Measurements from ENCODE around the gene TBC1D5.
"Not testable (repeated sequence)": the region's sequence is repeated elsewhere in the genome, so short reads cannot be mapped to it uniquely, and the experiment has no call there.

Gene TBC1D5

GRCh38 chr3:17407576-17407975 is 334.9 kb downstream of the TBC1D5 start:
- DNase-seq (ENCODE audit: low read depth): no peak

GRCh38 chr3:17404548-17404947 is 337.9 kb downstream of the TBC1D5 start:
- no peak for DNase-seq (ENCODE audit: low read depth)

- DNase-seq (ENCODE audit: low read depth): no peak
Measured at GRCh38 chr3:17402442-17402841, 340.0 kb downstream of the TBC1D5 start.

- no peak for DNase-seq (ENCODE audit: low read depth)
Measured at GRCh38 chr3:17401912-17402311, 340.5 kb downstream of the TBC1D5 start.

DNA sequence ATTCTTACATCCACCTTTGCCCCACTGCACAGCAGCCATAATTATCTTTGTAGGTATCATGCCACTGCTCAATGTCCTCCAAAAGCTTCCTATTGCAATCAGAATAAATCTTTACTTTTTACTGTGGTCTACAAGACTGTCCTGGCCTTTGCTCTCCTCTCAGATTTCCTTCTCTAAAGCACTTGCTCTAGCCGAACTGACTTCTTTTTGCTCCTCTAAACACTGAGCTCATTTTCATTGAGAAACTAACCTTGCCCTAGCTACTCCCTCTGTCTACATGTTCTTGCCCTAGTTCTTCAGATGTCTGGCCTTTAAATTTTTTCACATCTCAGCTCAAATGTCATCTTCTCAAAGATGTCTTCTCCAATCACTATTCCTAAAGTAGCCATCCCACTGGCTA is 342.8 kb downstream of the TBC1D5 start:
- no peak for DNase-seq (ENCODE audit: low read depth)

DNA sequence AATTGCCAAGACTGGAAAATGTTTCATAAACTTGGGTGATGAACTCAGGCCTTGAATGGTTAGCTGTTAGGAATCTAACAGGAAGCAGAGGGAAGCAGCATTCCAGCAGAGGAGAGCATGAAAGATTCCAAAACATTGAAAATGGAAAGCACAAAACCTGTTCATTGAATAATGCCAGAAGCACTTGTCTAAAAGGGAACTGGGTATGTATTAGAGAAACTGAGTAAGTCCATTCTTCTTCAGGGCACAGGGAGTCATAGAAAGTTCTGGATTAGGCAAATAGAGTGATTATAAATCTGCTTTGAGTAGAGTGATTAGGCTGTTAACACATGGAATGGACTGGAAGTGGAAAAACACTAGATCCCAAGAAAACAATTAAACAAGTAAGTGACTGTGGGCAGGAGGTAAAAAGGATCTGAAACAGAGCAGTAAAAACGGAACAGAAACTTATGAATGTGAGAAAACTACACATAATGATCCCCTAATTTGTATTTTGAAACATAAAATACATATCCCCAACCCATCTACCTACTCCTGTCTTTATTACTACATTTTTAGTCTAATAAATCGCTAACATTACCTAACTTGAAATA is 343.4 kb downstream of the TBC1D5 start:
- no peak for DNase-seq (ENCODE audit: low read depth)

DNA sequence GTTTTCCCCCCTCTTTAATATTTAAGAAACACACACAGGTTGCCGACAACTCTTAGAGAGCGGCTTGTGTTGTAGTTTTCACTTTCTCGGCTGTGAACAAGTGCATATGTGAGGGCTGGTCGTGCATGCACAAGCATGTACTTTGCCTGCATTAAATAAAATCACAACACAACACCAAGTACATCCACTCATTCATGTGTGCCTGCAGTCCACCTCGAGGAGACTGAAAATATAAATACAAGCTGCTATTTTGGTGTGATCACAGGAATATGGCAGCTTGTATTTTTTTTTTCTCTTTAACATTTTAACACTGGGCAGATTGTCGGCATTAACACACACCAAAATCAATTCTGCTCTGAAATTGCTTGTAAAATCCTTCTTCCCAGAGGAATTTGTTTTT is 346.4 kb downstream of the TBC1D5 start:
- no peak for DNase-seq (ENCODE audit: low read depth)

GRCh38 chr3:17394541-17395155 is 347.8 kb downstream of the TBC1D5 start:
- DNase-seq (ENCODE audit: low read depth): no peak

DNA sequence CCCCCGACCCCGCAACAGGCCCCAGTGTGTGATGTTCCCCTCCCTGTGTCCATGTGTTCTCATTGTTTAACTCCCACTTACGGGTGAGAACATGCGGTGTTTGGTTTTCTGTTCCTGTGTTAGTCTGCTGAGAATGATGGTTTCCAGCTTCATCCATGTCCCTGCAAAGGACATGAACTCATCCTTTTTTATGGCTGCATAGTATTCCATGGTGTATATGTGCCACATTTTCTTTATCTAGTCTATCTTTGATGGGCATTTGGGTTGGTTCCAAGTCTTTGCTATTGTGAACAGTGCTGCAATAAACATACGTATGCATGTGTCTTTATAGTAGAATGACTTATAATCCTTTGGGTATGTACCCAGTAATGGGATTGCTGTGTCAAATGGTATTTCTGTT is 349.9 kb downstream of the TBC1D5 start:
- not testable (repeated sequence) for DNase-seq (ENCODE audit: low read depth)

- DNase-seq (ENCODE audit: low read depth): no peak
Measured at GRCh38 chr3:17390785-17391184, 351.6 kb downstream of the TBC1D5 start.

GRCh38 chr3:17387108-17387507 is 355.3 kb downstream of the TBC1D5 start:
- DNase-seq (ENCODE audit: low read depth): no peak

DNA sequence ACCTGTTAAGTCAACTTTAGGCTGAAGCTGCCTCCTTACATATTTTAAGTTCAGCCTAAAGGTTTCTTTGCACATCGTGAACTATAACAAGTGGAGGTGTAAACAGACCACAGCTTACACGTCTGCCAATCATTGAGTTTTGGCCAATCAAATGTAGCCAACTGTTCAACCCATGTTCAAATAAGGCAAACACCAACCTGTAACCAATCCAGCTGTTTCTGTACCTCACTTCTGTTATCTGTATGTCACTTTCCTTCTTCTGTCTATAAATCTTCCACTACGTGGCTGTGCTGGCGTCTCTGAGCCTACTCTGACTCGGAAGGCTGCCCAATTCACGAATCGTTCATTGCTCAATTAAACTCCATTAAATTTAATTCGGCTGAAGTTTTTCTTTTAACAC is 356.0 kb downstream of the TBC1D5 start:
- DNase-seq (ENCODE audit: low read depth): no peak

- DNase-seq (ENCODE audit: low read depth): no peak
Measured at GRCh38 chr3:17384567-17385296, 357.7 kb downstream of the TBC1D5 start.

GRCh38 chr3:17373304-17373703 is 369.1 kb downstream of the TBC1D5 start:
- DNase-seq (ENCODE audit: low read depth): no peak

DNA sequence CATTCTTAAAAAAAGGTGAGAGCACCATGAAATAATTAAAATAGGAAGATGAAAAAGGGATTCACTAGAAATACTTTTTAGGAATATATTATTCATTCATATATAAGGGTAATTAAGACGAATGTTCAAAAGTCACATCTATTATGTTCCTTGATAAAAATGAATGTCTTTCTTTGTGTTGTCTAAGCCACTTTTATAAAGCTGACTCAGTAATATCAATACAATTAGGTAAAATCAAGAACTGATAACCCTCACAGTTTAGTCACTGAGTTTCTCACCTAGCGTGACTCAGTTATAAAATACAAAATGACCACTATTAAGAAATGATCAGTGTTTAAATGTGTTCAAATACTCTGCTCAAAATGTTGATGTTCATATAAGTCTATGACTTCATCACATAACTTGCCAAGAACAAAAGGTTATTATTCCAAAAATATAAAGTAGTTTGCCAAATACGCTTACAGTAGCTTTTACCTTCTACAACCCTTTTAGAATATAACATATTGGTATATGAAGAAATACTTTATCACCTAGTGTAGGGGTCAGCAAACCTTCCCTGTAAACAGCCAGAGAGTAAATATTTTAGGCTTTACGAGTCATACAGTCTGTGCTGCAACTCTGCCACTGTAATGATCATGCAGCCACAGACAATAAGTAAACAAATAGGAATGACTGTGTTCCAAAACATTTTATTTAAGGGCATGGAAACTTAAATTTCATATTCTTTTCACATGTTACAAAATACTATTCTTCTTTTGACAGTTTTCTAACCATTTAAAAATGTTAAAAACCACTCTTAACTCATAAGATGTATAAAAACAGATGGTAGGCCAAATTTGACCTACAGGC is 369.8 kb downstream of the TBC1D5 start:
- DNase-seq (ENCODE audit: low read depth): no peak

DNA sequence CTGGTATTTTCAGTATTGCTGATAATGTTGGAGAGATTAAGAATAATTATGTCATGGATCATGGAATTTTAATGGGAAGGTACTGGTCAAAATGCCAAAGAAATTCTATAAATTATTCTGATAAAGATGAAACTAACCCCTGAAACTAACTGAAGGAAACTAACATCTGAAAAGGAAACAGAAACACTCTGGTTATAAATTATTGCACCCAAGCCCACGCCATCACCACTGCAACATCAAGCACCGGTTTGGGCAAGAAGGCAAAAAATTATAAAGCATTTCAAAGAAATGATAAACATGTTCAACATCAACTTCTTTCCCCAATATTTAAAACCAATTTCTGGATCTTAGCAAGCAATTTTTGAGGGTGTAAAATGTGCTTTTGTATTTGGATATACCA is 372.5 kb downstream of the TBC1D5 start:
- no peak for DNase-seq (ENCODE audit: low read depth)

- DNase-seq (ENCODE audit: low read depth): no peak
Measured at GRCh38 chr3:17367171-17367570, 375.3 kb downstream of the TBC1D5 start.

GRCh38 chr3:17360991-17361390 is 381.4 kb downstream of the TBC1D5 start:
- no peak for DNase-seq (ENCODE audit: low read depth)

DNA sequence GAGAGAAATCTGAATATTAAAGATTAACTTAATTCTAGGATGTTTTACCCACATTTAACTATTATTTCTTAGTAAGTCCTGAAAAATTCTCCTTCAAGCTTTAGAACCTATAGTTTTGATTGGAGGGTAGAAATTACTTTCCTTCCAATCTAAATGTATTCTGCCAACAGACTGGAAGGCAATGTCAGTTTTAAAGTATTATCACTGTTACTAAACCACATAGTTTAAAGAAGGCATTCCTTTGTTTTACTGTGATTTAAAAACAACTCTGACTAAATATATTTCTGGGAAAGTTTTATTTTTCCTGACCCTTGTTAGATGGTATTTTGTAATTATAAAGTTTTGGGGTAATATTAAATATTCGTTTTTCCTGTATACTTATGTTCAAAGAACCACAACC is 382.5 kb downstream of the TBC1D5 start:
- no peak for DNase-seq (ENCODE audit: low read depth)

DNA sequence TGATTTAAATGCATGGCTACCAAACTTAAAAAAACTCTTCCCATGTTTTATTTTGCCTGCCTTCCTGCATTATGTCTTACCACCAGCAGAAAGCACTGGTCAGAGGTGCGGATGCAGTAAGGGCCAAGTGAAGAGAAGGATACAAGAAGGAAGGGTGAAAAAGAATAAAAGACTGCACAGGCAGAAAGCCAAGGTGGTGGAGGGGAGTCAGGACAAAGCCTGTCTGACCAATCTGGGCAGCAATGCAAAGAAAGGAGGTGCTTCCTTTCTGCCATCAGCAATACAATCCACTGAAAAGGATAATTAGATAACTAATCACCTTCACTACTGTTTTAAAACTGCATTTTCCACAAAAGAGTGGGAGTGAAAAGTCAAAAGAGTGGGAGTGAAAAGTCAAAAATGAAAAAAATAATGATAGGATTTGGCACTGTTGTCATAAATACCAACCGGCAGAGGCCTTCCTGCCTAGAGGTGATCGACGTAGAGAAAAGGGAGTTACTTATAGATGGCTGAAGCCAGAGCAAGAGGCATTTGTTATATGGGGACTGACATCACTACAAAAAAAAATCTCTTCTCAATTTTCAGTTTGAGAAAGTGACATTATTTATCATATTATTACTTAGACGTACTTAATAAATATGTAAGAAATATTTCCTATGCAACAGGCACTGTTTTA is 385.3 kb downstream of the TBC1D5 start:
- no peak for DNase-seq (ENCODE audit: low read depth)

- DNase-seq (ENCODE audit: low read depth): no peak
Measured at GRCh38 chr3:17356585-17356984, 385.8 kb downstream of the TBC1D5 start.

GRCh38 chr3:17355591-17355990 is 386.8 kb downstream of the TBC1D5 start:
- no peak for DNase-seq (ENCODE audit: low read depth)
